NCI-H2227 treated with DMSO at 0.1 percent for 48 hours (cell line): ENCODE results near the gene PCNT.

Source experiments
- DNase-seq: peaks from one replicate; lab custom pipeline; 2025; lab: John Stamatoyannopoulos, UW

The PCNT gene

GRCh38 chr21:46334351-46335140 lies 10.6 kb downstream of the PCNT start:
- DNase-seq: no peak

- no peak for DNase-seq
Measured at GRCh38 chr21:46336603-46337002, 12.6 kb downstream of the PCNT start.

- DNase-seq: no peak
Measured at GRCh38 chr21:46340998-46341397, 17.0 kb downstream of the PCNT start.

GRCh38 chr21:46344219-46344915 lies 20.4 kb downstream of the PCNT start:
- DNase-seq: no peak

- no peak for DNase-seq
Measured at GRCh38 chr21:46345861-46346260, 21.9 kb downstream of the PCNT start.

- no peak for DNase-seq
Measured at GRCh38 chr21:46346296-46347202, 22.6 kb downstream of the PCNT start.

- DNase-seq: no peak
Measured at GRCh38 chr21:46347203-46347550, 23.2 kb downstream of the PCNT start.

- no peak for DNase-seq
Measured at GRCh38 chr21:46347791-46348381, 23.9 kb downstream of the PCNT start.

GRCh38 chr21:46349134-46349760 lies 25.3 kb downstream of the PCNT start:
- no peak for DNase-seq

GRCh38 chr21:46350571-46350970 lies 26.6 kb downstream of the PCNT start:
- DNase-seq: no peak

- DNase-seq: no peak
Measured at GRCh38 chr21:46350981-46351380, 27.0 kb downstream of the PCNT start.

- DNase-seq: no peak
Measured at GRCh38 chr21:46351476-46352163, 27.7 kb downstream of the PCNT start.

- no peak for DNase-seq
Measured at GRCh38 chr21:46352164-46352515, 28.2 kb downstream of the PCNT start.

- DNase-seq: no peak
Measured at GRCh38 chr21:46352913-46353312, 29.0 kb downstream of the PCNT start.

GRCh38 chr21:46354046-46354445 lies 30.1 kb downstream of the PCNT start:
- no peak for DNase-seq

- no peak for DNase-seq
Measured at GRCh38 chr21:46354518-46354917, 30.6 kb downstream of the PCNT start.

- DNase-seq: no peak
Measured at GRCh38 chr21:46355161-46356004, 31.4 kb downstream of the PCNT start.

GRCh38 chr21:46356005-46356338 lies 32.0 kb downstream of the PCNT start:
- DNase-seq: no peak

GRCh38 chr21:46356494-46357334 lies 32.8 kb downstream of the PCNT start:
- no peak for DNase-seq

- DNase-seq: no peak
Measured at GRCh38 chr21:46357335-46357604, 33.3 kb downstream of the PCNT start.
